Skeletal muscle satellite cell (primary cell): ENCODE measurements around the gene RNF121.

Experiments
- H3K27me3 ChIP-seq: 2 replicates; pipeline ENCODE4 v1.7.0; 2013; ENCODE audit warnings: low read length; ENCODE audit not compliant: control insufficient read depth, insufficient read depth
- H3K36me3 ChIP-seq: 2 replicates; pipeline ENCODE4 v1.7.0; 2013; ENCODE audit warnings: mild to moderate bottlenecking, control low read depth, low read length; ENCODE audit not compliant: insufficient read depth
- H3K4me1 ChIP-seq: 2 replicates; pipeline ENCODE4 v1.7.0; 2013; ENCODE audit warnings: low read length; ENCODE audit not compliant: control insufficient read depth, insufficient read depth
- H3K4me2 ChIP-seq: 2 replicates; pipeline ENCODE4 v1.7.0; 2013; ENCODE audit warnings: mild to moderate bottlenecking, low read length
- H3K4me3 ChIP-seq: 2 replicates; pipeline ENCODE4 v1.7.0; 2013; ENCODE audit warnings: low read length
- H3K9ac ChIP-seq: 2 replicates; pipeline ENCODE4 v1.7.0; 2013; ENCODE audit warnings: mild to moderate bottlenecking, low read depth, low read length, moderate library complexity
- H3K9me3 ChIP-seq: replicated peaks from 2 replicates; pipeline ENCODE4 v1.7.0; 2013; ENCODE audit warnings: mild to moderate bottlenecking, control low read depth, low read length

The RNF121 gene

DNA sequence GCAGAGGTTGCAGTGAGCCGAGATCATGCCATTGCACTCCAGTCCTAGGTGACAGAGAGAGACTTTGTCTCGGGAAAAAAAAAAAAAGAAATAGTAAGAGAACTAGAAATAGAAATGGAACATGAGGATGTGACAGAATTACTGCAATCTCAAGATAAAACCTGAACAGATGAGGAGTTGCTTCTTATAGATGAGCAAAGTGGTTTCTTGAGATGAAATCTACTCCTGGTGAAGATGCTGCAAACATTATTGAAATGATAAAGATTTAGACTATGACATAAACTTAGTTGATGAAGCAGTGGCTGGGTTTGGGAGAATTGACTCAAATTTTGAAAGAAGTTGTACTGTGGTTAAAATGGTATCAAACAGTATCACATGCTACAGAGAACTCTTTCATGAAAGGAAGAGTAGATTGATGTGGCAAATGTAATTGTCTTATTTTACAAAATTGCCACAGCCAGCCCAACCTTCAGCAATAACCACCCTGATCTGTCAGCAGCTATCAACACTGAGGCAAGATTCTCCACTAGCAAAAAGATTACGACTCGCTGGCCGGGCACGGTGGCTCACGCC lies 14.1 kb upstream of the RNF121 start:
- Histone ChIP-seq H3K27me3 (no peaks in the 10 kb centered on the region), H3K9me3 (no peaks in the 10 kb centered on the region), H3K9ac (no peak overlapping the region), H3K4me3 (no peak overlapping the region), H3K36me3 (peaks cover 6% of the 10 kb centered on the region), H3K4me1 (no peaks in the 10 kb centered on the region), H3K4me2 (no peak overlapping the region)

- no peaks in the 10 kb centered on the region for H3K27me3 ChIP-seq
- no peak overlapping the region for H3K9ac ChIP-seq
- no peaks in the 10 kb centered on the region for H3K4me1 ChIP-seq
- H3K36me3 ChIP-seq = peaks cover 6% of the 10 kb centered on the region
- no peaks in the 10 kb centered on the region for H3K9me3 ChIP-seq
- H3K4me3 ChIP-seq = no peak overlapping the region
- no peak overlapping the region for H3K4me2 ChIP-seq
These were observed 11.2 kb upstream of the RNF121 start for GRCh38 chr11:71917646-71918140.

- H3K36me3 ChIP-seq = no peaks in the 10 kb centered on the region
- H3K9me3 ChIP-seq = no peaks in the 10 kb centered on the region
- H3K9ac ChIP-seq = peak within 1 kb of the TSS; percentile 92
- H3K4me3 ChIP-seq = peak within 1 kb of the TSS; percentile 86
- H3K27me3 ChIP-seq = no peaks in the 10 kb centered on the region
- peak within 1 kb of the TSS; percentile 94 for H3K4me2 ChIP-seq
- peaks cover 26% of the 10 kb centered on the region for H3K4me1 ChIP-seq
These were observed 768 bp upstream of the RNF121 start, which contains the start of gene XNDC1N for GRCh38 chr11:71927820-71928736. Gene XNDC1N, minus strand, starts transcription at chr11:71928594. Its CDS starts 5,241 bp downstream, at chr11:71923353.

GRCh38 chr11:71929491-71929890 lies 645 bp downstream of the RNF121 start:
- Histone ChIP-seq H3K36me3 (no peaks in the 10 kb centered on the region), H3K4me2 (peak overlapping the region; percentile 94), H3K4me1 (peaks cover 26% of the 10 kb centered on the region), H3K4me3 (peak overlapping the region; percentile 86), H3K9me3 (no peaks in the 10 kb centered on the region), H3K27me3 (no peaks in the 10 kb centered on the region), H3K9ac (peak overlapping the region; percentile 92)

GRCh38 chr11:71930556-71931244 lies 1.9 kb downstream of the RNF121 start:
- Histone ChIP-seq H3K4me3 (peak overlapping the region; percentile 23), H3K4me2 (peak overlapping the region; percentile 94)

GRCh38 chr11:71931245-71931602 lies 2.4 kb downstream of the RNF121 start:
- H3K9ac ChIP-seq = no peak overlapping the region
- H3K4me2 ChIP-seq = peak overlapping the region; percentile 59
- no peaks in the 10 kb centered on the region for H3K9me3 ChIP-seq
- no peaks in the 10 kb centered on the region for H3K27me3 ChIP-seq
- no peaks in the 10 kb centered on the region for H3K36me3 ChIP-seq
- peaks cover 26% of the 10 kb centered on the region for H3K4me1 ChIP-seq
- peak overlapping the region; percentile 23 for H3K4me3 ChIP-seq

More at GRCh38 chr11:71930556-71931244, 1.9 kb downstream of the RNF121 start:
- H3K9me3 ChIP-seq = no peaks in the 10 kb centered on the region
- H3K36me3 ChIP-seq = no peaks in the 10 kb centered on the region
- no peaks in the 10 kb centered on the region for H3K27me3 ChIP-seq
- H3K4me1 ChIP-seq = peaks cover 26% of the 10 kb centered on the region
- H3K9ac ChIP-seq = no peak overlapping the region

DNA sequence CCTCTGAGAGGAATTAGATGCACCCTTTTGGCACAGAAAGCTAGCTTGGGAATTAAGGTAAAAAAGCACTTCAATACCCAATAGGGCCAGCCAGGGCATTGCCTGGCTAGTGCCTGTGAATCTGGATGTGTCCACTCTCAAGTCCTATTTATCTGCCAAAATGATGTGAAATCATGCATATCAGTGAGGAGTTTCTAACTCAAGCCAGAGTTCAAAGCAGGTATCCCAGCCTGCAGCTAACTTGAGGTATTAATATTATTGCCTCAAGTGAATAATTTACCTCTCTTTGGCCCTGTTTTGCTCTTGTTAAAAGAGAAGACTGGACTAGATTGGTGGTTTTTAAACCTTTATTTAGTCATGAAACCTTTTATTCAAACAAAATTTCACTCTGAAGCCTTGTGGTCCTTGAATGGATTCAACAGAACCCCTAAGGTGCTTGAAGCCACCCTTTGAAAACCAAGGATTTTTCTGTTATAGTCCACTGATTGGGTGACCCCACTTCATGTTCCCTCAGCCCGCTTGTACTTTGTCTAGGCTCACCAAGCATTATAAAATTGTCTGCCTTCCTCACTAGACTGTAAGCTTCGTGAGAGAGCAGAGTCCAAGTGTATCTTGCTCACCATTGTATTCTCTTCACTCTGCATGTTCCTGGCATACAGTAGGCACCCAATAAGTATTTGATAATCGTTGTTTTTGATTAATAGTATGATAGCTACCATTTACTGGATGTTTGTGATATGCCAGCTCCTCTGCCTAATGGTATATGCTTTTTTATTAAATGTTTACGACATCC lies 4.5 kb downstream of the RNF121 start:
- Histone ChIP-seq H3K4me1 (peaks cover 30% of the 10 kb centered on the region), H3K36me3 (peaks cover 5% of the 10 kb centered on the region), H3K4me3 (no peak overlapping the region), H3K4me2 (no peak overlapping the region), H3K9me3 (no peaks in the 10 kb centered on the region), H3K27me3 (no peaks in the 10 kb centered on the region), H3K9ac (no peak overlapping the region)

DNA sequence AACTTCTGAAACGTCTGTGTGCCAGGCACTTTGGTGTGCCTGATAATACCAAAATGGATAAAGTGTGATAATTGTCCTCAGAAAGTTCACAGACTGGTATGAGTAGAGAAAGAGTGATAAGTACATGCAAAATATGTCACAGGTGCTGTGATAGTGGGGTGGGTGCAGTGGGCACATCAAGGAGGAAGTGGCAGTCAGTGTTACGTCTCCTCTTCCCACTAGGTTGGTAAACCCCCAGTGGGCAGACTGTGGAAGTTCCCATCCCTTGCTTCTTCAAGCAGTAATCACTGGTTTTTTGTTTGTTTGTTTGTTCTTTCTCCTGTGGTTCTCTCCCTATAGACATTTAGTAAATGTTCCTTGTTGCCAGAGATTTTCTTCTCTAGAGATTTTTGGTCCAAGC lies 5.4 kb downstream of the RNF121 start:
- H3K27me3 ChIP-seq = no peaks in the 10 kb centered on the region
- peaks cover 30% of the 10 kb centered on the region for H3K4me1 ChIP-seq
- H3K9me3 ChIP-seq = no peaks in the 10 kb centered on the region
- no peak overlapping the region for H3K4me2 ChIP-seq
- no peak overlapping the region for H3K4me3 ChIP-seq
- H3K36me3 ChIP-seq = peaks cover 5% of the 10 kb centered on the region
- H3K9ac ChIP-seq = no peak overlapping the region

- Histone ChIP-seq H3K27me3 (no peaks in the 10 kb centered on the region), H3K4me1 (peaks cover 21% of the 10 kb centered on the region), H3K4me2 (no peak overlapping the region), H3K9me3 (no peaks in the 10 kb centered on the region), H3K9ac (no peak overlapping the region), H3K4me3 (no peak overlapping the region), H3K36me3 (peaks cover 5% of the 10 kb centered on the region)
These were observed 6.6 kb downstream of the RNF121 start for GRCh38 chr11:71935338-71935925.

DNA sequence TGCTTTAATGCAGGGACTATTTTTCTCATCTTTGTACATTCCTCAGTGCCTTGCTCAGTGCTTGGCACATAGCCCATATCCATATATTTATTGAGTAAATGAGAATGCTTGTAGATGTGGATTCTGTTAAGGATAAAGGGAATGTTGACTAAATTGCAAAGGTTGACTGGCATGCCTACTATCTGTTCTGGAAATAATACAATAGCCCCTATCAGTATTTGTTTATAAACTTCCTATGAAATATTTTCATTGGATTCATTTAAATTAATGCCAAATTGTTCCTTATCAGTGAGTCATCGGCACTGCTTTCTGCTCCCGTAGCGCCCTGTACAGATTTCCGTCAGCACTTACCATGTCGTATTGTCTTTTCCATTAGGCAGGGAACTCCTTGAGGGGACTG lies 8.0 kb downstream of the RNF121 start:
- Histone ChIP-seq H3K4me2 (no peak overlapping the region), H3K36me3 (peaks cover 5% of the 10 kb centered on the region), H3K4me3 (no peak overlapping the region), H3K9ac (no peak overlapping the region), H3K4me1 (peaks cover 8% of the 10 kb centered on the region), H3K27me3 (no peaks in the 10 kb centered on the region), H3K9me3 (no peaks in the 10 kb centered on the region)
